ENCODE measurements around the gene ECM2.

Gene ECM2

GRCh38 chr9:92486371-92486770 is 49.4 kb downstream of the ECM2 start:
- in situ Hi-C loops (cut with HindIII; ENCODE audit: low pct_unique_long_range_greater_than_20kb, low sequenced_read_pairs) = no loop called here
- no peak for TF ChIP-seq JUND (IDR thresholded peaks at IDR 0.05; ENCODE audit: low read depth)
- DNase-seq (ENCODE audit: low read depth in 1 of 2, low spot score in 1 of 2) = no peak

- in situ Hi-C loops (cut with HindIII; ENCODE audit: low pct_unique_long_range_greater_than_20kb, low sequenced_read_pairs) = no loop called here
- no peak for DNase-seq (ENCODE audit: low read depth in 1 of 2, low spot score in 1 of 2)
- no peak for TF ChIP-seq JUND (IDR thresholded peaks at IDR 0.05; ENCODE audit: low read depth)
These were observed 51.2 kb downstream of the ECM2 start for GRCh38 chr9:92484563-92484962.

- DNase-seq (ENCODE audit: low read depth in 1 of 2, low spot score in 1 of 2) = peak in 1 of 2 experiments; percentile 8
- no peak for TF ChIP-seq JUND (IDR thresholded peaks at IDR 0.05; ENCODE audit: low read depth)
- in situ Hi-C loops (cut with HindIII; ENCODE audit: low pct_unique_long_range_greater_than_20kb, low sequenced_read_pairs) = no loop called here
These were observed 51.9 kb downstream of the ECM2 start for GRCh38 chr9:92483627-92484545.

GRCh38 chr9:92482805-92483204 is 53.0 kb downstream of the ECM2 start:
- in situ Hi-C loops (cut with HindIII; ENCODE audit: low pct_unique_long_range_greater_than_20kb, low sequenced_read_pairs) = no loop called here
- TF ChIP-seq JUND (IDR thresholded peaks at IDR 0.05; ENCODE audit: low read depth) = no peak
- no peak for DNase-seq (ENCODE audit: low read depth in 1 of 2, low spot score in 1 of 2)

- in situ Hi-C loops (cut with HindIII; ENCODE audit: low pct_unique_long_range_greater_than_20kb, low sequenced_read_pairs) = no loop called here
- DNase-seq (ENCODE audit: low read depth in 1 of 2, low spot score in 1 of 2) = no peak
- no peak for TF ChIP-seq JUND (IDR thresholded peaks at IDR 0.05; ENCODE audit: low read depth)
These were observed 53.5 kb downstream of the ECM2 start, which contains the start of gene ASPN for GRCh38 chr9:92482329-92482728. ASPN (minus strand) TSS chr9:92482506.

DNA sequence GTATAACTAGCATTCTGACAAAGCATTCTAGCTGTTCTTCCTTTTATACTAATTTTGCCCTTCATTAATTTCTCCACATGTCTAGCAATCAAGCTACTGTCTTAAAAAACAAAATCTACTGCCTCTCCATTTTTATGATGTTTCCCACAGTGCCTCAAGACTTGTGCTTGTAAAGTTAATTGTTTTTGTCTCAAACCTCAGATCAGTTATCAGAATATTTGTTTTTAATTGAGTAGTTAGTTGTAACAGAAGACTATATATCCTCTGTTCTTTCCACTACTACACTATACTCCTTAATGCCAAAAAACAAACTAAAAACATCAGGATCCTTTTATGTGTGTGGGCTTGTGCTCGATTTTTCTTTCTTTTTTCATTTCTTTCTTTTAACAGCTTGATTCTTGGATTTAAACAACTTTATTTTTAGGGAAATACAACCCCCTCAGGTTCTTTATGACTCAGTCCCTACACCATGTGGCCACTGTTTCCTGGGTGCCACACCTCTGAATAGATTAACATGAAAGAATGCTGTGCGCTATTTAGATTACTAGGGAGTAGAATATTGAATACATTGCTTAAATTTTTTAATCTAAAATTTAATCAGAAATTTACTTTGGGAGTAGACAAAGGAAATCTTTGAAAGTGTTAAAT is 54.7 kb downstream of the ECM2 start:
- in situ Hi-C loops (cut with HindIII; ENCODE audit: low pct_unique_long_range_greater_than_20kb, low sequenced_read_pairs) = no loop called here
- DNase-seq (ENCODE audit: low read depth in 1 of 2, low spot score in 1 of 2) = no peak
- no peak for TF ChIP-seq JUND (IDR thresholded peaks at IDR 0.05; ENCODE audit: low read depth)

DNA sequence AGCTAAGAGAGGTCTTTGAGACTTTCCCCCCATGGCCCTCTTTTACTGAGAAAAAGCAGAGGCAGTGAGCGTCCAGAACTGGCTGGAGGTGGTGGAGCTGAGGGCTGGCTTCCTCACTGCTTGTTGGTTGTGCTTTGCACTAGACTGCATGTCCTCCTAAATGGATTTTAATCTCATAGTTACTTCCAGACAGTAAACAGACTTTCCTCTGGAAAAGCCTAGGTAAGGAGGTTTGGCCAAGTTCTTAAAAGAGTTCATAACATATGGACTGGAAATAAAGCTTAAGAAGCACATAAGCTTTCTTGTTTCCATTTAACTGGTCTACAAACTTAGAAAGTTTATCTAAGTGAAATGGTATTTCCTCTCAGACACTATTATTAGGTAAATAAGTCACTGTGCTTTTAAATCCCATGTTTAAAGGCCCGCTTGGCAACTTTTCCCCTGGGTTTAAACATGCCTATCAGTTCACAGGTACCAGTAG is 55.5 kb downstream of the ECM2 start:
- no peak for TF ChIP-seq JUND (IDR thresholded peaks at IDR 0.05; ENCODE audit: low read depth)
- in situ Hi-C loops (cut with HindIII; ENCODE audit: low pct_unique_long_range_greater_than_20kb, low sequenced_read_pairs) = no loop called here
- no peak for DNase-seq (ENCODE audit: low read depth in 1 of 2, low spot score in 1 of 2)

GRCh38 chr9:92479346-92479745 is 56.4 kb downstream of the ECM2 start:
- DNase-seq (ENCODE audit: low read depth in 1 of 2, low spot score in 1 of 2) = no peak
- no peak for TF ChIP-seq JUND (IDR thresholded peaks at IDR 0.05; ENCODE audit: low read depth)
- in situ Hi-C loops (cut with HindIII; ENCODE audit: low pct_unique_long_range_greater_than_20kb, low sequenced_read_pairs) = no loop called here

- no peak for DNase-seq (ENCODE audit: low read depth in 1 of 2, low spot score in 1 of 2)
- no peak for TF ChIP-seq JUND (IDR thresholded peaks at IDR 0.05; ENCODE audit: low read depth)
- in situ Hi-C loops (cut with HindIII; ENCODE audit: low pct_unique_long_range_greater_than_20kb, low sequenced_read_pairs) = no loop called here
These were observed 57.0 kb downstream of the ECM2 start for GRCh38 chr9:92478783-92479182.

- TF ChIP-seq JUND (IDR thresholded peaks at IDR 0.05; ENCODE audit: low read depth) = no peak
- no peak for DNase-seq (ENCODE audit: low read depth in 1 of 2, low spot score in 1 of 2)
- in situ Hi-C loops (cut with HindIII; ENCODE audit: low pct_unique_long_range_greater_than_20kb, low sequenced_read_pairs) = no loop called here
These were observed 58.8 kb downstream of the ECM2 start for GRCh38 chr9:92476962-92477361.

GRCh38 chr9:92474587-92474986 is 61.2 kb downstream of the ECM2 start:
- no peak for DNase-seq (ENCODE audit: low read depth in 1 of 2, low spot score in 1 of 2)
- in situ Hi-C loops (cut with HindIII; ENCODE audit: low pct_unique_long_range_greater_than_20kb, low sequenced_read_pairs) = no loop called here
- no peak for TF ChIP-seq JUND (IDR thresholded peaks at IDR 0.05; ENCODE audit: low read depth)

DNA sequence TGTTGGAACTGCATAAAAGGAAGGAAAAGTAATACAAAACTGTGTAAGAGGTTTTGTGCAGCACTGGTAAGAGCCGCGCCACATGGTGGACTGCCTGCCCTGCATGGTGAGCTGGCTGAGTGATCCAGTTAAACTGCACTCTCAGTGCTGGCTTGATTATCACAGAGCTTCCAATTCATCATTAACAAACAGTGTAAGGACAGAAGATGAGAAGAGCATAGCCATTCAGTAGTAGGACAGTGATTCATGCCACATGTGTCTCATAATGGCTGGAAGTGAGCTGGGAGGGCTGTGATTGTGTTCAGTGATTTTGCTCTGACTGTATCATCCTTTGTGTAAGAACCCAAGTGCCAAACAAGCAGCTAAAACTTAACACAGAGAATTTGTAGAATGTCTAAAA is 67.6 kb downstream of the ECM2 start:
- no peak for TF ChIP-seq JUND (IDR thresholded peaks at IDR 0.05; ENCODE audit: low read depth)
- in situ Hi-C loops (cut with HindIII; ENCODE audit: low pct_unique_long_range_greater_than_20kb, low sequenced_read_pairs) = no loop called here
- no peak for DNase-seq (ENCODE audit: low read depth in 1 of 2, low spot score in 1 of 2)

DNA sequence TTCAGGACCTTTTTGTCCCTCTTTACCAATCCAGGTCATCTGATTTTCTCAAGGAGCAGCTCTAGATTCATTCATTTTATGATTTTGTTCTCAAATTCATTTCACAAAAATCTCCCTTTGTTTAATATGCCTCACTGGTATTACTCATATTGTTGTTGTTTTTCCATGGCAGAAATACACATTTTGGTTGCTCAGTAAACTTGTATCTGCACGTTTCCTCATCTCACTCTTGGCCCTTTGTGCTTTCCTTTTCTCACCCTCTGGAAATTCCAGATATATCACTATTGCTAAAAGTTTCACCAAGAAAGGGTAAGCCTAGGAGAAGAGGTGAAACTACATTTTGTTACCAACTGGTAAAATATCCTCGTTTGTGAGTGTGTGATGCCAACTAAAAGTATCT is 68.3 kb downstream of the ECM2 start:
- no peak for TF ChIP-seq JUND (IDR thresholded peaks at IDR 0.05; ENCODE audit: low read depth)
- DNase-seq (ENCODE audit: low read depth in 1 of 2, low spot score in 1 of 2) = no peak
- in situ Hi-C loops (cut with HindIII; ENCODE audit: low pct_unique_long_range_greater_than_20kb, low sequenced_read_pairs) = no loop called here
